RWPE1 (cell line): ENCODE results near the gene PM20D1.

Experiments used
- CTCF ChIA-PET: fragments of 350-600 bp; sonication (Branson Sonifier 250); formaldehyde crosslinking; extraction: SDS; loops from one replicate; lab custom pipeline; 2021; lab: Yijun Ruan, JAX
- POLR2A ChIA-PET: fragments of 400-600 bp; formaldehyde crosslinking; extraction: SDS; loops from one replicate; lab custom pipeline; 2020; ENCODE audit warnings: antibody characterized with exemption; ENCODE audit not compliant: low non-redundant PET; lab: Yijun Ruan, JAX
- DNase-seq: peaks from one replicate; pipeline ENCODE4 v3.0.0; 2012; ENCODE audit warnings: low spot score
- H3K27ac ChIP-seq: fragments of 450-650 bp; 2 replicates; pipeline ENCODE4 v1.5.1; 2017
- TF ChIP-seq, protein P1 (sequence below): fragments of 450-650 bp; conservative IDR thresholded peaks from 2 replicates; pipeline ENCODE4 v1.5.1; 2017; ENCODE audit warnings: low read depth, mild to moderate bottlenecking

Gene PM20D1

DNA sequence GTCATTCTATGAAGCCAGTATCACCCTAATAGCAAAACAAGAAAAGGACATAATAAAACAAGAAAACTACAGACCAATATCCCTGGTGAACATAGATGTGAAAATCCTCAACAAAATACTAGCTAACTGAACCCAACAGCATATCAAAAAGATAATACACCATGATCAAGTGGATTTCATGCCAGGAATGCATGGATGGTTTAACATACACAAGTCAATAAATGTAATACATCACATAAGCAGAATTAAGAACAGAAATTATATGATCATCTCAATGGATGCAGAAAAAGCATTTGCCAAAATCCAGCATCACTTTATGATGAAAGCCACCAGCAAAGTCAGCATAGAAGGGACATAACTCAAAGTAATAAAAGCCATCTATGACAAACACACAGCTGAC is 6.5 kb upstream of the PM20D1 start:
- ChIA-PET POLR2A (no interaction called here), CTCF (interaction anchor here (0.6 kb wide), 1 partner anchor 149 kb away, joined by 3 read pairs; no protein-coding TSS in a partner anchor)
- no peak for DNase-seq
- TF ChIP-seq, protein P1, sequence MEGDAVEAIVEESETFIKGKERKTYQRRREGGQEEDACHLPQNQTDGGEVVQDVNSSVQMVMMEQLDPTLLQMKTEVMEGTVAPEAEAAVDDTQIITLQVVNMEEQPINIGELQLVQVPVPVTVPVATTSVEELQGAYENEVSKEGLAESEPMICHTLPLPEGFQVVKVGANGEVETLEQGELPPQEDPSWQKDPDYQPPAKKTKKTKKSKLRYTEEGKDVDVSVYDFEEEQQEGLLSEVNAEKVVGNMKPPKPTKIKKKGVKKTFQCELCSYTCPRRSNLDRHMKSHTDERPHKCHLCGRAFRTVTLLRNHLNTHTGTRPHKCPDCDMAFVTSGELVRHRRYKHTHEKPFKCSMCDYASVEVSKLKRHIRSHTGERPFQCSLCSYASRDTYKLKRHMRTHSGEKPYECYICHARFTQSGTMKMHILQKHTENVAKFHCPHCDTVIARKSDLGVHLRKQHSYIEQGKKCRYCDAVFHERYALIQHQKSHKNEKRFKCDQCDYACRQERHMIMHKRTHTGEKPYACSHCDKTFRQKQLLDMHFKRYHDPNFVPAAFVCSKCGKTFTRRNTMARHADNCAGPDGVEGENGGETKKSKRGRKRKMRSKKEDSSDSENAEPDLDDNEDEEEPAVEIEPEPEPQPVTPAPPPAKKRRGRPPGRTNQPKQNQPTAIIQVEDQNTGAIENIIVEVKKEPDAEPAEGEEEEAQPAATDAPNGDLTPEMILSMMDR: no peak
- no peak overlapping the region for H3K27ac ChIP-seq

DNA sequence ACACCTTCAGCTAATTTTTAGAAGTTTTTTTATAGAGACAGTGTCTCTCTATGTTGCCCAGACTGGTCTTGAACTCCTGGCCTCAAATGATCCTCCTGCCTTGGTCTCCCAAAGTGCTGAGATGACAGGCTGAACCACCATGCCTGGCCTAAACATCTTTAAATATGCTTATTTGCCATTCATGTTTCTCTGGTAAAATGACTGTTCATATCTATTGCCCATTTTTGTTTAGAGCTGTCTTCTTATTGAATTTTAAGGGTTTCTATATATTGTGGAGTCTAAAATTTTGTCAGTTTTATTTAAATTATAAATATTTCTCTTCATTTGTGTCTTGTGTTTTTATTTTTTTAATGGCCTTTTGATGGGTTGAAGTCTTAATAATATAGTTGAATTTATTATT is 3.0 kb upstream of the PM20D1 start:
- H3K27ac ChIP-seq: no peak overlapping the region
- DNase-seq: no peak
- CTCF ChIA-PET: interaction anchor here (0.6 to 0.7 kb wide), 3 partner anchors 61 to 229 kb away, joined by 3 to 5 read pairs (median 4); no protein-coding TSS in a partner anchor
- TF ChIP-seq, protein P1: no peak
- POLR2A ChIA-PET: no interaction called here

DNA sequence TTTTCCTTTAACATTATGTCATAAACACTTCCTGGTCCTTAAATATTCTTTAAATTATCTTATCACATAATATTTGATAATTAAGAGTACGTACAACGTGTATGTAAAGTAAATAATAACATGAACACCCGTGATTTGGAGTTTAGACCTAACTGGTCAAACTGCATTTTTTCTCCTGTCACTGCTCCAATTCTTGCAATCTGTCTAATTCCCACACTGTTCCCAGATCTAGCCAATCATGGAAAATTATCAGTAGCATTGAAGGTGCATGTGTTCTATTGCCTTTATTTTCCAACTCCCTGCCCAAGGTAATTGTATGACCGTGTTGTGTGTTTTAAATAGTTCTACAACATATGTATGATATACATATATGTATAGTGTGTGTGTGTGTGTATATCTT is 2.1 kb upstream of the PM20D1 start:
- TF ChIP-seq, protein P1: no peak

DNA sequence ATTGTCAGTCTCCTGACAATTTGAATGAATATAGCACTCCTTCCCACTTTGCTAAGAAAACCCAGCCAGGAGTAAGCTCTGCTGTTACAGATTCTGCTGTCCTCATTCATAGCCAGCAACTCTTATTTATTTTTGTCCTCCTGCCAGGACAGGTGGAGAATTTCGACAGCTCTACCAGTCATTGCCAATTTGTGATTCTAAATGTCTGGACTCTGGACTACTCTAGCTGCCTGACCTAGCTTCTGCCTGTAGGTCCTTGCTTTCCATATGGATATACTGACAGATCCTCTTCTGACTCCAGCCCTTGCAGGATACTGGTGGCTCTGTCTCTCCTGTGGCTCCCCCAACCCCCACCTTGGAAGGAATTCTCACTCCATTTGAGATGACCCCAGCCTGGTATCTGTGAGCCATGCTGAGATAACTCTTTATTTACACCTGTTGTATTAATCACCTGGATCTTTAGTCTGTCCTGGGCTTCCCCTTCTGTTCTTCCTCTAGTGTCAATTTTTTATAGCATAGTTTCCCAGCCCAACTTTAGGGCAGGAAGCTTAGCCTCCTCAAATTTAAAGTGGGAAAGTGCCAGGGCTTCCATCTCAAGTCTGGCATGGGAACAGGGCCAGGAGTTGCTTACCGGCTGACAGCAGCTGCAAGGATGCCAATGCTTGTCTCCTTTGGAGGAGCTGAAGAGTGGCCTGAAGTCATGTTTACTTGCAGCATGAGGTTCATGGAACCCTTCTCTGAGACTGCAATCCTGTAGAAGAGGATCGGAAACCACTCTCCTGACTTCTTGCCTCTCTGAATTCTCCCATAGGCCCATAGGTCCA is 6.7 kb downstream of the PM20D1 start:
- no peak overlapping the region for H3K27ac ChIP-seq
- TF ChIP-seq, protein P1: no peak
- ChIA-PET POLR2A (no interaction called here), CTCF (interaction anchor here (0.9 to 1.4 kb wide), 3 partner anchors 11 to 134 kb away, joined by 3 to 7 read pairs (median 6); no protein-coding TSS in a partner anchor)
- DNase-seq: no peak

More for the DNA sequence above, 2.1 kb upstream of the PM20D1 start:
- H3K27ac ChIP-seq: no peak overlapping the region
- ChIA-PET POLR2A (no interaction called here), CTCF (no interaction called here)
- no peak for DNase-seq

DNA sequence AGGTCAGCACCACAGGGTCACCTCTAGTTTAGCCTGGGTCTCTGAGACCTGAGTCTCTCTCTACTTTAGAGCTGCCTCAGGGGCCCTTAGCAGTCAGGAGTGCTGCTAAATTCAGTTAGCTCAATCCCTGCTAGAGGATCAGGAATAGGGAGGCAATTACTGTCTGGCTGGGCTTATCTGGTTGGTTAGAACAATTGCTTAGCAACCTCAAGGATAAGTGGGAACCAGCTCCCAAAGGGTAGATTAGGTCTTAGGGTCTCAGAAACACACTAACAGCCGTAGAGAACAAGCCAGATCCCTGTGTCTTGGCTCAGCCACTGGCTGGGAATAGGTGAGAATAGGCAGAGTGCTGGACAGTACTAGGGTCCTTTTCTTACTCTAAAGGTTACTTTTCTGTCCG is 7.7 kb downstream of the PM20D1 start:
- POLR2A ChIA-PET: no interaction called here
- H3K27ac ChIP-seq: no peak overlapping the region
- no peak for DNase-seq
- TF ChIP-seq, protein P1: no peak
- CTCF ChIA-PET: interaction anchor here (0.5 to 0.9 kb wide), 2 partner anchors 15 to 135 kb away, joined by 4 to 6 read pairs; no protein-coding TSS in a partner anchor

DNA sequence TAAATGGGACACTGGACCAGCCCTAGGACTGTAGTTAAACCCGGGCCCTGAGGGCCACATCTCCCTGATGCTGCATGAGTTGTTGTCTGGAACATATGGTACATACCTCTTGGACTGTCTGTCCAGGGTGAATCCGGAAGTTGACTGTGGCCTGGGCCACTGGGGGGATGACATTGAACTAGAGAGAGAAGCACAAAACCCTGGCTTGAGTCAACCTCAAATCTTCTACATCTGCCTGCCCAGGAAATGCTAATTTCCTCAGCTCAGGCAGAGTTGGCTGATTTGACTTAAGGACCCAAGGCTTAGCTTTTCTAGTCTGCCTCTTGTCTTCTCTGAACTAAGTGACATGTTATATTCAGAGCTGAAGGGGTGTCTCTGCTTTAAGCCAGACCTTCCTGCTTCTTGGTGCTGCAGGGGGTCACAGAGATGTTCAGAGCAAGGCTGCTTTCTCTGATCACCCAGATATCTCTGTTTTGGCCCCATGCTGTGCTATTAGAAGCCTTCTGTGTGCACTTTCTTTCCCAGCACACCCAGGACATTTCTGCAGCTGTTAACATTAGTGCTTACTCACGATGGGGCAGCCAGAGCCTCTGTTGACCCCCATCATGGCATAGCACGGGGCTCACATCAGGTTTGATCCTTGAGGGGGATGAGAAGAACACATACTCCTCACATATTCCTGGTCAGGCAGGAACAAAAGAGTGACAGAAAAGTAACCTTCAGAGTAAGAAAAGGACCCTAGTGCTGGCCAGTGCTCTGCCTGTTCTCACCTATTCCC is 9.6 kb downstream of the PM20D1 start:
- no peak for DNase-seq
- CTCF ChIA-PET: no interaction called here
- TF ChIP-seq, protein P1: no peak
- POLR2A ChIA-PET: no interaction called here
- H3K27ac ChIP-seq: no peak overlapping the region
